Myocyte (in vitro differentiated cells): ENCODE results near the gene CATSPER2. TPM values are rescaled to one million over a fixed set of nuclear protein-coding genes. Genes with fewer than 3 reads are reported as not detected.
"Not testable (repeated sequence)": the region's sequence is repeated elsewhere in the genome, so short reads cannot be mapped to it uniquely, and the experiment has no call there.

Experiments used
- DNase-seq: peaks from one replicate; pipeline ENCODE4 v3.0.0-alpha.2; 2012; ENCODE audit warnings: low read depth
- polyA plus RNA-seq: library from polyadenylated mRNA; unstranded; fragments of >200 nt; gene quantifications from one replicate; pipeline ENCODE4 v1.2.1, GENCODE V29; 2012; ENCODE audit warnings: missing spikeins
- total RNA-seq: library from RNA; depleted of rRNA; stranded (reverse); fragments of >200 nt; gene quantifications from 2 replicates; pipeline ENCODE4 v1.2.3, GENCODE V29; 2014

The CATSPER2 gene
- total RNA-seq: 0.16 and 0.62 TPM in 2 replicates
- polyA plus RNA-seq: 3.3 TPM

- no peak for DNase-seq
Observed at GRCh38 chr15:43648649-43649429, at the start of gene CATSPER2. CATSPER2 (minus strand) TSS chr15:43648844; CDS start chr15:43648061, 783 bp downstream.

DNA sequence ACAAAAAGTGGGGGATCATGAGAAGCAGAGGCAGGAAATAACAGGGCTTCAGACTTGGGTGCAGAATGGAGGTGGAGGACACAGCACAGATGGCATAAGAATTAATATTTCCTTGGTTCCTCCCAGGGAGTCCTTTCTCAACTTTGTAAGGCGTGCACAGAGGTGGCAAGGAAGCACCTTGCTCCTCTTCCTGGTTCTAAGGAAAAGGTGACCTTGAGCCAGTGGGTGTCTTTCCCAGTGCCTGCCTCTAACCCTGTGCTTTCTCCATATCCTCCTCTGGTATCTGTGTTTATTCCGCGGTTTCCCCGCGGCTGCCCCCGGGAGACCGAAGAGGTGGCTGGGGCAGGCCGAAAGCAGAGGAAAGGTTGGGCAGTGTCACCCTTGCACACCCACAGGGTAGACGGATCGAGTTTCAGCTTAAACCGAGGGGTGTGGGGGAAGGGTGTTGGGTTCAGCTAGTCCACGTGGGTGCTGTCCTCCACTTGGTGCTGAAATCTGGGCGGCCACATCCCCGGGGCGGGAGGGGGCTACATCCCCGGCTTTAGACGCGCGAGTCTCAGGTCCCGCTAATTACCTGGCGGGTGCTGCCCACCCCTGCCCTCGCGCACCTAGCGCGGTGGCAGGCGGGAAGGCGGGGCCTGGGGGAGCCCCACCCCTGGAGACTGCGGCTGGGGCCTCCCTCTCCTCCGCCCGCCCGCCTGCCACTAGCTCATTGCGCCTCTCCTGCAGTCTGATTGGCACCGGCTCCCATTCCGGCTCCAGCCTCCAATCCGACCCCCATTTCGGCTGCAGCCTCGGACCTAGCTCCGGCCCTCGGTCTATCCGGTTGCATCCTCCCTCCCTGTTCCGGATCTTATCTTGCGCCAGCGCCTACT lies 44.7 kb upstream of the CATSPER2 start, which contains the start of gene CKMT1A:
CKMT1A (plus strand) TSS at position 712 of the 875 bp plus-strand sequence. CDS start 192 bp downstream, outside the sequence.
- not testable (repeated sequence) for DNase-seq

DNA sequence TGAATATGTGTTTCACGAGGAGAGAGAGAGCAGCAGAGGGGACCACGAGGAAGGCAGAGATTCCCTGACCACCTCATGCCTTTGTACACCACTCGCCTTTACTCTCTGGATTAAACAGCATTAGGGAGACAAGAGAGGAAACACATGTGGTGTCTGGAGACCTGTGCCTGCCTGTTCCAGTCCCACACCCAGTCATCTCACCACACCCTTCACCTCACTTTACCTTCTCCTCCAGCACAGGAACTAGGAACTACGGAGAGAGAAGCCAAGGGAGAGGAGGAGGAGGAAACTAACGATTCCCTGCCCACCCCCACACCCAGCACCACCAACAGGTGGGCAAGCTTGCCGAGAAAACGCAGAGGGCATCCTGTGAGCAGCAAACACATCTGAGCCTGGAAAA lies 44.0 kb upstream of the CATSPER2 start:
- not testable (repeated sequence) for DNase-seq

DNA sequence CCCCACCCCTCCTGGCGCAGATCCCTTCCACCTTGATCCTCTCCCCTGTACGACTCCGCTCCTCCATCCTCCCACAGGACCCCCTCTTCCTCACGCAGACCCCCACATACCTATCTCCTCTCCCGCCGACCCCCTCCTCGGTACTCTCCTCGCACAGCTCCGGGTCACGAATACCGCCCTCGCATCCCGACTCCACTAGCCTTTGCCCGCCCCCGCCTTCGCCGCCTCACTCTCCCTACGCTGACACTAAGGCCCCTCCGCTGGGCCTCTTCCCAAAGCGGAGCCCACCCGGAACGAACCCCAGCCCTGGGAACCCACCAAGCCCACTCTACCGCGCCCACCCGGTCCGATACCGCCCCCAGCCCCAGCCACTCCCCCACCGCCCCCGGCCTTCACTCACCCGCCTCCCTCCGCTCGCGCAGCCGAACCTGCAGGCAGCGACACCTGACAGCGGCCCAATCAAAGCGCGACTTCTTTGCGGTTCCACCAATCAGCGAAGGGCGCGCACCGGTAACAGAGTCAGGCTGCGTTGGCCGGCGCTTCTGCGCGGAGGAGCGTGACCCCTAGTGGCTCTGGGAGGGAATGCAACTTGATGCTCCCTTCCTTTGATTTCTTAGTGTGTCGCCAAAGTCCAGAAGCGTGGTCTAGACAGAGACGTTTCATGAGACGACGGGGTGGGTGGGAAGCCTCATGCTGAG lies 41.1 kb upstream of the CATSPER2 start:
- not testable (repeated sequence) for DNase-seq

DNA sequence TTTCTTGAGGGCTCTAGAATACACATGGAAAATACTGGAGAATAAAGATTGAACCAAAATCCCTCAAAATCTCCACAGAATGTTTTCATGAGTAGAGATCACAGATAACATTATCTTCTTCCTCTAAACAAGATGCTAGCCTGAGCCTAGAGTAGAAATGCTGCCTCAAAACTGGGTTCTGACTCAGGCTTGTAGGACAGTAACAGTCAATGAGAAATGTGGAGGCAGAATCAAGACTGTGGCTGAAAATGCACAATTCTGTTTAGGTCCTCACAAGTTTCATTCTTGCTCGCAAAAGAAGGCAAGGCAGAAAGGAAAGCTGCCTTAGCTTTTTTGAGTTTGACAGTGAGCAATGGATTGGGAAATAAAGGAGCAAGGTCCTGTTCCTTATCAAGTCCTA lies 25.5 kb upstream of the CATSPER2 start:
- DNase-seq: not testable (repeated sequence)

- DNase-seq: not testable (repeated sequence)
Observed at GRCh38 chr15:43666177-43666576, 17.5 kb upstream of the CATSPER2 start.

DNA sequence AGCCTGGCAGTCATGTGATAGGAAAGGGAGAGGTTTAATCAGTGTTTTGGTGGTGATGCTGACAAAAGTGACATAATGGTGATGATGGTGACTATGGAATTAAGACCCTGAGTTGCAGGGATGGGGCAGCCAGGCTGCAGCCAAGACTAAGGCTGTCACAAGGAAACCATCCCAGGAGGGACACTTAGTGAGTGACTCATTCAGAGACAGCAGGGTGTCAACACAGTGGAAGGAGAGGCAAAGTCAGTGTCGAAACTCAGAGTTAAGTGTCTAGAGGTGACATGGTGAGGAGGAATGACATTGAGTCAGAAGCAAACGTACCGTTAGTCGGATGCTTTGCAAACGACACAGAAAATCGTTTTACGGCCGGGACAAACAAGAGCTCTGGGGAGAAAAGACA lies 14.7 kb upstream of the CATSPER2 start:
- not testable (repeated sequence) for DNase-seq

DNA sequence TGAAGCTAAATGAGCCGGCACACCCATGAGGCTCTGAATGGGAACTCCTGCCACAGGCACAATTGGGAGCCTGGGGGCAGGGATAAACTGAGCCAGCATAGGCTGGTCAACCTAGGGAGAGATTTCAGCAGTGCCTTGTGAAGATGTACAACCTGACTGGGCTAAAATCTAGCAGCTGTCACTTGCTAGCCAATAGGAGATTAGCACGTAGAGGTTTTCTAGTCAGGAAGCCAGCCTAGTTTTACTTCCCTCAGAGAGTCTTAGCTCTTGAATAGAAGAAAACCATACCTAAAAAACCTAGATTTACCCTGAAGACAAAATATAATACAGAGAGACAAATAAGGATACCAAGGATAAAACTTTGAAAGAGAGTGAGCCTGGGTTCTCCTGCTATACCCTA lies 13.6 kb upstream of the CATSPER2 start:
- DNase-seq: not testable (repeated sequence)

GRCh38 chr15:43659727-43660126 lies 11.1 kb upstream of the CATSPER2 start:
- DNase-seq: not testable (repeated sequence)

- DNase-seq: not testable (repeated sequence)
Observed at GRCh38 chr15:43649430-43649926, 834 bp upstream of the CATSPER2 start.

- DNase-seq: peak; percentile 44
Observed at GRCh38 chr15:43638464-43639204, 10.0 kb downstream of the CATSPER2 start.

DNA sequence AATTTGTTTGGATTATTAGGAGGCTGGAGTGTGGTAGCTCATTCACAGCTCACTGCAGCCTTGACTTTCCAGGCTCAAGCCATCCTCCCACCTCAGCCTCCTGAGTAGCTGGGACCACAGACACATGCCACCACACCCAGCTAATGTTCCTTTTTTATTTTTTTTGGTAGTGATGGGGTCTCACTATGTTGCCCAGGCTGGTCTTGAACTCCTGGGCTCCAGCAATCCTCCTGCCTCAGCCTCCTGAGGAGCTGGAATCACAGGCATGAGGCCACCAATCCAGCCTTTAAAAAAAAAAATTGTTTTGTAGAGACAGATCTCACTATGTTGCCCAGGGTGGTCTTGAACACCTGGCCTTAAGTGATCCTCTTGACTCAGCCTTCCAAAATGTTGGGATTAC lies 21.7 kb downstream of the CATSPER2 start:
- not testable (repeated sequence) for DNase-seq

DNA sequence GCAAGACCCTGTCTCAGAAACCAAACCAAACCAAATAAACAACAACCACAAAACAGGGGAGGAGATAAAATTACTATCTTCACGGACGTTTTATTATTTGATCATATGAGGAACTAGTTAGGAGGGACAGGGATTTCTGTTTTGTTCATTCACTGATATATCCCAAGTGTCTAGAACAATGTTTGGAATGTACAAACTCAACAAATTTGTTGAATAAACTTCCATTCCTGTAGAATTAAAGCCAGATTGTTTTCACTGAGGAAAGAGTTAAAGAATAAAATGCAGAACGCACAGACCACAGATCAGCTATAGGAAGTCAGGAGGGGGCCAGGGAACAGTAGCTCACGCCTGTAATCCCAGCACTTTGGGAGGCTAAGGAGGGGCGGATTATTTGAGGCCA lies 23.5 kb downstream of the CATSPER2 start:
- no peak for DNase-seq

GRCh38 chr15:43622068-43622799 lies 26.4 kb downstream of the CATSPER2 start:
- peak; percentile 42 for DNase-seq

GRCh38 chr15:43618700-43619099 lies 29.9 kb downstream of the CATSPER2 start, which contains the start of gene STRC:
STRC (minus strand) TSS chr15:43618800; CDS start chr15:43618722, 78 bp downstream.
- not testable (repeated sequence) for DNase-seq

DNA sequence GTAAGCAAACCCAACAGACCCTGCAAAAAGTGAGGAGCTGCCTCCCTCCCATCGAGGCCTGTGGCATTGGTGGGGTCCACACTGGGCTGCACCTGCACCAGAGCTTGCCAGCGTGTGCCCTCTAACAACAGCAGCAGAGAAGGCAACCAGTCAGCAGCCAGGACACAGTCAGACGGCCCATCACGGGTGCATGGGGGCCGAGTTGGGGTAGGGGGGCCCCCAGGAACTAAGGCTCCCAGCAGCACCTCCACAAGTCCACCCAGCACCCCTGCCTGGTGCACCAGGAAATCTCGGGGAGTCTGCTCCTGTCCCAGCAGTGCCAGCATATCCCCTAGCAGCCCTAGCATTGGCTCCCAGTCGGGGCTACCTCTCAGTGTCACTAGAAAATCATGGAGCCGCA lies 30.9 kb downstream of the CATSPER2 start:
- not testable (repeated sequence) for DNase-seq

DNA sequence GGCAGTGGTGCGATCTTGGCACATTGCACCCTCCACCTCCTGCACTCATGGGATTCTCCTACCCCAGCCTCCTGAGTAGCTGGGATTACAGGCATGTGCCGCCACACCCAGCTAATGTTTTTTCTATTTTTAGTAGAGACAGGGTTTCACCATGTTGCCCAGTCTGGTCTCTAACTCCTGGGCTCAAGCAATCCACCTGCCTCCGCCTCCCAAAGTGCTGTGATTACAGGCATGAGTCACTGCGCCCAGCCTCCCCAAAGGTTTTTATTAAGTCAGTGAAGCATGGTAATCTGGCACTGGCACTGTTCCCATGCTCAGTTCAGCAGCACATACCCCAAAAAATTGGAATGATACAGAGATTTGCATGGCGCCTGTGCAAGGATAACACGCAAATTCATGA lies 46.4 kb downstream of the CATSPER2 start:
- peak; percentile 62 for DNase-seq

GRCh38 chr15:43600200-43600599 lies 48.4 kb downstream of the CATSPER2 start:
- DNase-seq: not testable (repeated sequence)

DNA sequence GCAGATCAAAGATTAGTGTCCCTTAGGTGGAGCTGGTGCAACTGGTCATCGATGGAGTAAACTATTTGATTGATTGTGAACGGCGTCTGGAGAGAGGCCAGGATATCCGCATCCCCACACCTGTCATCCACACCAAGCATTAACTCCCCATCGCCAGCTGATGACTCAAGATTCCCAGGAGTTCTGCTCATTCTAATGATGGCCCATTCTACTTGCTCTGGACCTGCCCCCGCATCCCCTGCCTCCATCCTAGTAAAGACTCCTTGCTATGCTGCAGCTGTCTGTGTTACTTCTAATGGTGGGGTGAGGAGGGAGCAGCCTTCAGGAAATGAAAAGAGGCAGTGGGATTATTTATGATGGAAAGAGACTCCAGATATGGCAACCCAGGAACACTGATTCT lies 49.5 kb downstream of the CATSPER2 start:
- not testable (repeated sequence) for DNase-seq
